ENCODE data around the gene PLEKHA6.

Gene PLEKHA6

DNA sequence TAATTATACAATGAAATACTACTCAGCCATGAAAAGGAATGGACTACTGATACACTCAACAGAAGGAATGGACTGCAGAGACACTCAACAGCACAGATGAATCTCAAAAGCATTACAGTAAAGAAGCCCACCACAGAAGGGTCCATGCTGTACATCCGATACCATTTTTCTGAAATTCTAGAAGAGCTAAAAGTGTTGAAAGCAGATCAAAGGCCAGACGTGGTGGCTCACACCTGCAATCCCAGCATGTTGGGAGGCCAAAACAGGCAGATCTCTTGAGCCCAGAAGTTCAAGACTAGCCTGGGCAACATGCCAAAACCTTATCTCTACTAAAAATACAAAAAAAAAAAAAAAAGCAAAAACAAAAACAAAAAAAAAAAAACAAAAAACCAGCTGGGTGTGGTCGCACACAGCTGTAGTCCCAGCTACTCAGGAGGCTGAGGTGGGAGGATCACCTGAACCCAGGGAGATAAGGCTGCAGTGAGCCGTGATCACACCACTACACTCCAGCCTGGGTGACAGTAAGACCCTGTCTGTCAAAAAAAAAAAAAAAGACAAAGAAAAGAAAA, 36.4 kb upstream of the PLEKHA6 start:
- no peak for DNase-seq (ENCODE audit: low read depth)
- H3K4me3 ChIP-seq (ENCODE audit: low read depth, low read length) = no peak overlapping the region
- TF ChIP-seq, protein P1, sequence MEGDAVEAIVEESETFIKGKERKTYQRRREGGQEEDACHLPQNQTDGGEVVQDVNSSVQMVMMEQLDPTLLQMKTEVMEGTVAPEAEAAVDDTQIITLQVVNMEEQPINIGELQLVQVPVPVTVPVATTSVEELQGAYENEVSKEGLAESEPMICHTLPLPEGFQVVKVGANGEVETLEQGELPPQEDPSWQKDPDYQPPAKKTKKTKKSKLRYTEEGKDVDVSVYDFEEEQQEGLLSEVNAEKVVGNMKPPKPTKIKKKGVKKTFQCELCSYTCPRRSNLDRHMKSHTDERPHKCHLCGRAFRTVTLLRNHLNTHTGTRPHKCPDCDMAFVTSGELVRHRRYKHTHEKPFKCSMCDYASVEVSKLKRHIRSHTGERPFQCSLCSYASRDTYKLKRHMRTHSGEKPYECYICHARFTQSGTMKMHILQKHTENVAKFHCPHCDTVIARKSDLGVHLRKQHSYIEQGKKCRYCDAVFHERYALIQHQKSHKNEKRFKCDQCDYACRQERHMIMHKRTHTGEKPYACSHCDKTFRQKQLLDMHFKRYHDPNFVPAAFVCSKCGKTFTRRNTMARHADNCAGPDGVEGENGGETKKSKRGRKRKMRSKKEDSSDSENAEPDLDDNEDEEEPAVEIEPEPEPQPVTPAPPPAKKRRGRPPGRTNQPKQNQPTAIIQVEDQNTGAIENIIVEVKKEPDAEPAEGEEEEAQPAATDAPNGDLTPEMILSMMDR (conservative IDR thresholded peaks at IDR 0.05; ENCODE audit: low read depth, low read length) = no peak

DNA sequence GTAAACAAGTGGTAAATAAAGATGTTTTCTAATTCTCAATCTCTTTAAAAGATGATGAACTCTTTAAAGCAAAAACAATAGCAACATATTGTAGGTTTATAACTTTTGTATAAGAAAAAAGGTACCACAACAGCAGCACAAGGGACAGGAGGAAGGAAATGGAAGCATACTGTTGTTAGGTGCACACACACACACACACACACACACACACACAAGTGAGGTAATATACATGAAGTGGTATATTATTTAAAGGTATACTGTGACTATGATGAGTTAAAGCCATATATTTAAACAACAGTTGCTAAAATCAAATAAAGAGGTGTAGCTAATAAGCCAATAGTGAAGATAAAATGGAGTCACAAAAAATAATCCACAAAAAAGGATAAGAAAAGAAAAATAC, 31.9 kb upstream of the PLEKHA6 start:
- TF ChIP-seq, protein P1 (conservative IDR thresholded peaks at IDR 0.05; ENCODE audit: low read depth, low read length) = no peak
- DNase-seq (ENCODE audit: low read depth) = no peak
- H3K4me3 ChIP-seq (ENCODE audit: low read depth, low read length) = no peak overlapping the region

DNA sequence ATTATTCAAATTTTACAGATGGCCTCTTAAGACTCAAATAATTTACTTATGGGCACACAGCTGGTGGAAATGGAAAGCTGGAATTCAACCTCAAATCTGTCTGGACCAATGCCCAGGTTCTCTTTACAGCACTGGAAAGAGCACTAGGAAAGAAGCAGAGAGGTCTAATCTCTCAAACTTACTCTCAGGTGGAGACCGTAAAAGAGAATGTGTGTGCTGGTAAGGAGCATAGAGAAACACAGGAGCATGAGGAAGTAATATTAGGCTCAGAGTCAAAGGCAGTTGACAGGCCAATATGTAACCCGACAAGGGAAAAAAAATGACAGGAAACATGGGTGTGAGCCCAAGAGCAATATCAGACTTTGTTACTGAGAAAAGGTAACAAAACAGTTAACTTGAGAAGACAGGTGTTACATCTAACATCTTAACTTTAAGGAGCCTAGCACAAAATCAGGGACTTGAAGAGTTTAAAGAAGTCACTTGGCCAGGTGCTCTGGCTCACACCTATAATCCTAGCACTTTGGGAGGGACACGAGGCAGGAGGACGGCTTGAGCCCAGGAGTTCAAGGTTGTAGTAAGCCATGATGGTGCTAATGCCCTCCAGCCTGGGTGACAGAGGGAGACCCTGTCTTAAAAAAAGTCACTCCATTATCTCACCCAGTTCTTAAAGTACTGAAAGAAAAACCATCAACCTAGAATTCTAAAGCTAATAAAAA, 31.2 kb upstream of the PLEKHA6 start:
- H3K4me3 ChIP-seq (ENCODE audit: low read depth, low read length) = no peak overlapping the region
- peak; percentile 24 for DNase-seq (ENCODE audit: low read depth)
- TF ChIP-seq, protein P1 (conservative IDR thresholded peaks at IDR 0.05; ENCODE audit: low read depth, low read length) = no peak

DNA sequence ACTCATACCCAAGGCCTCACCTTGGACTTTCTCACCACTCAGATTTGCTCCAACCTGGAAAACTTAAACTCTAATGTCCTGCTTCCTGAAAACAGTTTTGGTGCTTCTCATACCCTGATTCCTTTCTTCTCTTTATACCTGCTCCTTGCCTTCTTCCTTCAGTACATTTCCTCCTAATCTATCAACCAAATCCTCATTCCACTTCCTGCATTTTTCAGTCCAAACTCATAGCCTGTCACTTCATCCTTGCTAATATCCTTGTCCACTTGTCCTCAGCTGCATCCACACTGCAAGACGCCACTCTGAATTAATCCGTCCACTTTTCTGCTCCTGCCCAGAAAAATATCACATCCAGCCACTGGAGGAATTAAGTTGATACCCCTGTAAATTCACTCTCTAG, 26.0 kb upstream of the PLEKHA6 start:
- H3K4me3 ChIP-seq (ENCODE audit: low read depth, low read length) = no peak overlapping the region
- no peak for DNase-seq (ENCODE audit: low read depth)
- TF ChIP-seq, protein P1 (conservative IDR thresholded peaks at IDR 0.05; ENCODE audit: low read depth, low read length) = no peak

DNA sequence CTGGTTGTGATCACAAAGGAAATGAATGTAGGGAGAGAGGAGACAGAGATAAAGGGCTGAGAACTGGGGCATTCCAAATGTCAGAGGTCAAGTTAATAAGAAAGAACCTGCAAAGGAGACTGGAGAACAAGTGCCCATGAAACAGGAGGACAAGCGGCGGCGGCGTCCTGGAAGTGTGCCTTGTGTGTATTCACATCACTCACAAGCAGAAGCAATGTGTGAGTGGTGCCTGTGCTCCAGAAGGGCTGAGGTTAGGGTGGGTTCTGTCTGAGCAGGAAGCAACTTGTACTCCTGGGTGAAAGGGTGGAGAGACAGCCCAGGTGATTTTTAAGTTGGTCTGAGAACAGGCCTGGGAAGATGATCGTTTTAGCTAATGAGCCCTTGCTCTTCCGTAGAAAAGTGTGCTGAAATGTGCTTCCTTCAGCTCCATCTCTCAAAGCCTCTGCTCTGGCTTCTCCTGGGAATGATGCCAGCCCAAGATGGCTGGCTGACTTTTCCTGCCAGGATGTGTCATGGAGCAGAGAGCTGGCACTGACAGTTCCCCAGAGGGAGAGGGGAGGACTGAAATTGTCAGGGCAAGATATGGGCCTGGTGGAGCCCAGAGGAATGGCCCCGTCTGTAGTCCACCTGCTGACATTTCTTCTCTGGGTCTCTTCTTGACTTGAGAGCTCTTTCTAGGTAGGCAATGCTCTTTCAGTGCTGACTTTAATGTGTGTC, 25.1 kb upstream of the PLEKHA6 start:
- DNase-seq (ENCODE audit: low read depth) = no peak
- H3K4me3 ChIP-seq (ENCODE audit: low read depth, low read length) = no peak overlapping the region
- TF ChIP-seq, protein P1 (conservative IDR thresholded peaks at IDR 0.05; ENCODE audit: low read depth, low read length) = no peak

DNA sequence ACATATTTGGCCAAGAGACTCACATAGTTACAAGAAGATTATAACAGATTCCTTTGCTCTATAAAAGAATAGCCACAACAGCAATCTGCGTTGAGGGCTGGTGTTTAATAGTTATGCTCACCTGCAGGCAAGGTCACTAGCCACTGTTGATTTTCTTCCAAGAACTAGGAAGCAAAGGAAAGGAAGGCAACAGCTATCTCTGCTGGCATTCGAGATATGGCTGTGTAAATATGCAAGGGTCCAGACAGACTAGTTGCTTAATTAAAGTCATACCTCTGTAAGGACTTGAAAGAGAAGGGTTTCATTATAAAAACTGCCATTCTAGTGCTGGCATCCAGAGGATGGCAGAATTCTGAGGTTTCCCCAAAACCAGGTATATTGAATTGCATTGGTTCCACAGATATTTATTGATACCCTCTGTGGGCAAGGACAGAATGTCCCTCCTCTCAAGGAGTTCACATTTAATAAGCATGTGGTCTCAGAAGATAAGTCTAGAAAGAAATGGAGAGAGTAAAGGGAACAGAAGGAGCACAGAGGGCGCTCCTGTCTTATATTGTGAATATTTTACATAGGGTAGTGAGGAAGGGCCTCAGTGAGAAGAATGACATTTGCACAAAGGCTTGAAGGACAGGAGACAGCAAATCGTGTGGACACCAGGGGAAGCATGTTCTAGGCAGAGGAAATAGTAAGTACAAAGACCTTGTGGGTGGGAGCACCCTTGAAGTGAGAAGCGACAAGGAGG, 23.6 kb upstream of the PLEKHA6 start:
- no peak for DNase-seq (ENCODE audit: low read depth)
- H3K4me3 ChIP-seq (ENCODE audit: low read depth, low read length) = no peak overlapping the region
- TF ChIP-seq, protein P1 (conservative IDR thresholded peaks at IDR 0.05; ENCODE audit: low read depth, low read length) = no peak

Measured in choroid plexus epithelial cell (primary cell).